DOHH2 (cell line): ENCODE data around the gene TLR6.

Experiments
- H3F3A ChIP-seq: fragments of 200-600 bp; sonication (generic), shearing (Covaris generic); 2 replicates; pipeline ENCODE4 v1.6.0; 2016; ENCODE audit warnings: antibody characterized with exemption, mild to moderate bottlenecking; ENCODE audit not compliant: control insufficient read depth, insufficient read depth
- H3K27ac ChIP-seq: fragments of 200-600 bp; sonication (generic); 2 replicates; pipeline ENCODE4 v1.5.1; 2014; ENCODE audit warnings: low read depth, mild to moderate bottlenecking, low read length, moderate library complexity
- H3K27me3 ChIP-seq: fragments of 200-600 bp; sonication (generic); 2 replicates; pipeline ENCODE4 v1.6.1; 2014; ENCODE audit warnings: mild to moderate bottlenecking, low read length, mixed read lengths; ENCODE audit not compliant: control insufficient read depth
- H3K36me3 ChIP-seq: fragments of 200-600 bp; sonication (generic); 2 replicates; pipeline ENCODE4 v1.6.1; 2014; ENCODE audit warnings: mild to moderate bottlenecking, low read length, moderate library complexity, mixed read lengths; ENCODE audit not compliant: control insufficient read depth
- H3K4me1 ChIP-seq: fragments of 200-600 bp; sonication (generic); 2 replicates; pipeline ENCODE4 v1.6.1; 2014; ENCODE audit warnings: mild to moderate bottlenecking, low read length, mixed read lengths; ENCODE audit not compliant: control insufficient read depth
- H3K4me2 ChIP-seq: fragments of 200-600 bp; sonication (generic); 2 replicates; pipeline ENCODE4 v1.6.0; 2014; ENCODE audit warnings: mild to moderate bottlenecking, low read length, moderate library complexity
- H3K4me3 ChIP-seq: fragments of 200-600 bp; sonication (generic); 2 replicates; pipeline ENCODE4 v1.5.1; 2014; ENCODE audit warnings: mild to moderate bottlenecking, low read length, mixed read lengths
- H3K79me2 ChIP-seq: fragments of 200-600 bp; sonication (generic); 2 replicates; pipeline ENCODE4 v1.6.1; 2014; ENCODE audit warnings: mild to moderate bottlenecking, low read length, mixed read lengths; ENCODE audit not compliant: control insufficient read depth
- H3K9me2 ChIP-seq: fragments of 200-600 bp; sonication (generic); replicated peaks from 2 replicates; pipeline ENCODE4 v1.6.1; 2014; ENCODE audit warnings: mild to moderate bottlenecking, low read length, mixed read lengths; ENCODE audit not compliant: control insufficient read depth
- H3K9me3 ChIP-seq: fragments of 200-600 bp; sonication (generic); 2 replicates; pipeline ENCODE4 v1.6.1; 2014; ENCODE audit warnings: antibody characterized with exemption, low read length, mixed read lengths; ENCODE audit not compliant: control insufficient read depth, insufficient read depth
- H4K20me1 ChIP-seq: fragments of 200-600 bp; sonication (generic); 2 replicates; pipeline ENCODE4 v1.6.0; 2014; ENCODE audit warnings: low read depth, mild to moderate bottlenecking, antibody characterized with exemption, low read length, moderate library complexity; ENCODE audit not compliant: control insufficient read depth, insufficient read depth
- EZH2phosphoT487 ChIP-seq: fragments of 200-600 bp; sonication (generic); IDR thresholded peaks from 2 replicates; pipeline ENCODE4 v1.6.1; 2017; ENCODE audit warnings: borderline replicate concordance, mild to moderate bottlenecking, antibody characterized with exemption, low read length, moderate library complexity, mixed read lengths
- TF ChIP-seq, protein P1 (sequence below): fragments of 200-600 bp; sonication (generic); IDR thresholded peaks from one replicate; pipeline ENCODE4 v1.5.1; 2014; ENCODE audit warnings: antibody characterized with exemption, mild to moderate bottlenecking, low read depth, low read length; ENCODE audit not compliant: poor library complexity, severe bottlenecking

TLR6 gene

DNA sequence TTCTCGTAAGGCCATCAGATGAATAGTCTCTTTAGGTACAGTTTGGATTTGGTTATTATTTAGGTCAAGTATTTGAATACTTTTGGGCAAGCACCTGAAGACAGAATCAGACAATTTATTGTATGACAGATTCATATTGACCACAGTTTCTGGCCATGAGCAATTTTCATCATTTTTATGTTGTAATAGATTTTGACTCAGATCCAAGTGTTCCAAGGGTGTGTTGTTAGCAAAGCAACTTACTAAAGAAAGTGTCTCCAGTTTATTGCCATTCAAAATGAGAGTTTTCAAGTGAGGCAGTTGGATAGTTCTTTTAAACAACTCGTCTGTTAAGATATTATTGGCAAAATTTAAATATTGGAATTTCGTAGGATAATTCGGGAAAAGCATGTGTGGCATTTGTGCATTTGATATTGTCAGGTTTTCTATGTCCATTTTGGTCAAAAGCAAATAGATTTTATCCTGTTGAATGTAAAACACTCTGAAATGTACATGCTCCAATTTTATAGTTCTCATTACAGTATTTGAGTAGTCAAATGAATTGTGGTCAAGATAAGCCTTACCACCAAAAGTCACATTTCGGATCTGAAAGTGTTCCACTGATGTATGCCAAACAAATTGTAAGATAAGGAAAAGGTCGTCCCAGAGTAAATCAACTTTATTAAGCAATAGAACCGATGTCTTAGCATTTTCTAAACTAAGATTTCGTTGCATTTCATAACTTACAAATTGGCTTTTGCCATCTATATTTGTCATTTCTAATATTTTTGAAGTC, 82.2 kb downstream of the TLR6 start:
- H3K4me3 ChIP-seq = no peak overlapping the region
- H3K9me3 ChIP-seq = peaks cover 6% of the 10 kb centered on the region; the same call in 1 of the 2 replicates
- H3K4me1 ChIP-seq = peaks cover 37% of the 10 kb centered on the region
- no peaks in the 10 kb centered on the region for H3K9me2 ChIP-seq
- no peak for TF ChIP-seq EZH2phosphoT487
- TF ChIP-seq, protein P1, sequence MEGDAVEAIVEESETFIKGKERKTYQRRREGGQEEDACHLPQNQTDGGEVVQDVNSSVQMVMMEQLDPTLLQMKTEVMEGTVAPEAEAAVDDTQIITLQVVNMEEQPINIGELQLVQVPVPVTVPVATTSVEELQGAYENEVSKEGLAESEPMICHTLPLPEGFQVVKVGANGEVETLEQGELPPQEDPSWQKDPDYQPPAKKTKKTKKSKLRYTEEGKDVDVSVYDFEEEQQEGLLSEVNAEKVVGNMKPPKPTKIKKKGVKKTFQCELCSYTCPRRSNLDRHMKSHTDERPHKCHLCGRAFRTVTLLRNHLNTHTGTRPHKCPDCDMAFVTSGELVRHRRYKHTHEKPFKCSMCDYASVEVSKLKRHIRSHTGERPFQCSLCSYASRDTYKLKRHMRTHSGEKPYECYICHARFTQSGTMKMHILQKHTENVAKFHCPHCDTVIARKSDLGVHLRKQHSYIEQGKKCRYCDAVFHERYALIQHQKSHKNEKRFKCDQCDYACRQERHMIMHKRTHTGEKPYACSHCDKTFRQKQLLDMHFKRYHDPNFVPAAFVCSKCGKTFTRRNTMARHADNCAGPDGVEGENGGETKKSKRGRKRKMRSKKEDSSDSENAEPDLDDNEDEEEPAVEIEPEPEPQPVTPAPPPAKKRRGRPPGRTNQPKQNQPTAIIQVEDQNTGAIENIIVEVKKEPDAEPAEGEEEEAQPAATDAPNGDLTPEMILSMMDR = no peak
- no peaks in the 10 kb centered on the region for H4K20me1 ChIP-seq
- H3K27me3 ChIP-seq = no peaks in the 10 kb centered on the region
- H3F3A ChIP-seq = peaks cover 24% of the 10 kb centered on the region
- H3K4me2 ChIP-seq = no peak overlapping the region
- H3K36me3 ChIP-seq = peaks cover 82% of the 10 kb centered on the region
- H3K79me2 ChIP-seq = peaks cover 65% of the 10 kb centered on the region
- H3K27ac ChIP-seq = no peak overlapping the region
